Measurements from ENCODE around the gene PARP15. TPM values are rescaled to one million over a fixed set of nuclear protein-coding genes. Genes with fewer than 3 reads are reported as not detected.
A peak's percentile ranks its signal among the peaks of the same experiment; 100 is the strongest.

PARP15 gene
- total RNA-seq (2022) (3.4 and 3.6 TPM in 2 replicates), Bru-seq, nascent RNA (percentile 44 among the genes with signal in this experiment), BruChase-seq, experiment 1, labeled RNA remaining after a 6-hour chase (percentile 39 among the genes with signal in this experiment), BruChase-seq, experiment 2, labeled RNA remaining after a 2-hour chase (percentile 37 among the genes with signal in this experiment)
- long read RNA-seq, partial matches to known transcripts: 0 of 2 reads
- long read RNA-seq, other reads (novel, unspliced or antisense): 2 of 2 reads

DNA sequence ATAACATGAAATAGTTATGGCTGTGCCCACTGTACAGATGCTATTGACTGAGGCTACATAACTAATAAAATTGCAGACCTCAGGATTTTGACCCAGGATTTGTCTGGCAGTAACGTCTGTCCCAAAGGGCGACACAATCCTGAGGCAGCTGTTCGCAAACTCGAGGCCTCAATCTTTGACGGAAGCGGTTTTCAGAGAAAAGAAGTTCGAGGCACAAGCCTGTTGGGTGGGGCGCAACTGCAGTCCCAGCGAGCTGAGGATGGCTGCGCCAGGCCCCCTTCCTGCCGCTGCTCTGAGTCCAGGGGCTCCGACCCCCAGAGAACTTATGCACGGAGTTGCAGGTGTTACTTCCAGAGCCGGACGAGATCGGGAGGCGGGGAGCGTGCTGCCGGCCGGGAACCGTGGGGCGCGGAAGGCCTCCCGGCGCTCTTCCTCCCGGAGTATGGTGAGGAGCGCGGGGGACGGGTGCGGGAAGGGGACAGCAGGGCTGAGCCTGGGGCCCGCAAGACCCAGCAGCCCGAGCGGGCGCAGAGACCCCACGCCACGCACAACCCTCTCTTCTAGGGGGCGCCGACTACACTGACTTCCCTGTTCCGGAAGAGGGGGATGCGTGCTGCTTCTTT lies at the start of gene PARP15:
Gene PARP15 (plus strand): TSS at position 242 of the 623 bp plus-strand sequence. CDS start 18 bp downstream, at position 260.
- no peak within 1 kb of the TSS for H3K27ac Mint-ChIP-seq (ENCODE audit: unreplicated experiment)
- no TSS peak for BruUV-seq (replicated peaks)
- TF ChIP-seq CTCF (IDR thresholded peaks at IDR 0.05; ENCODE audit: unreplicated experiment): no peak
- H3K9me3 Mint-ChIP-seq (ENCODE audit: low read depth, unreplicated experiment): peaks cover 7% of the 10 kb centered on the region
- DNase-seq: peak; percentile 14
- intact Hi-C loops (cut with micrococcal nuclease; ENCODE audit: unreplicated experiment): no loop called here
- no peaks in the 10 kb centered on the region for H3K27me3 Mint-ChIP-seq (ENCODE audit: unreplicated experiment)
- H3K4me3 Mint-ChIP-seq (ENCODE audit: low read depth, unreplicated experiment): peak within 1 kb of the TSS; percentile 69
- CTCF ChIA-PET: no interaction called here
- peaks cover 24% of the 10 kb centered on the region for H3K36me3 Mint-ChIP-seq (ENCODE audit: insufficient read depth, unreplicated experiment)
- H3K4me1 Mint-ChIP-seq (ENCODE audit: low read depth, unreplicated experiment): peaks cover 13% of the 10 kb centered on the region

DNA sequence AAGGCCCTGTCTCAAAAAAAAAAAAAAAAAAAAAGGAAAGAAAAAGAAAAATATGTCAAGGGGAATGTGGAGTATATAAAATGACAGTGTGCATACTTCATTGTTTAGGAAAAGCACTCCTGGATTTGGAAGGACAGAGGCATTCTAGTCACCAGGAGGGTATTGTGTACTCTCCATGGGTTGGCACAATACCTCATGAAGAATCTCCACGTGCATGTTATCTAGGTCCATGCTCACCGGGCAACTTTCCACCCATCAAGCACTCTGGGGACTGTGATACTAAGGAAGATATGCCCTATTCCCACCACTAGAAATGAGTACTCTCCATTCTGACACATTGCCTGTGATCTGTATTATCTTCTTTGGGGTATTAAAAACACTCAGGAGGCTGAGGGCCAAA lies 47.3 kb upstream of the PARP15 start:
- peaks cover 7% of the 10 kb centered on the region for H3K36me3 Mint-ChIP-seq (ENCODE audit: insufficient read depth, unreplicated experiment)
- H3K4me3 Mint-ChIP-seq (ENCODE audit: low read depth, unreplicated experiment): no peak overlapping the region
- no peaks in the 10 kb centered on the region for H3K27me3 Mint-ChIP-seq (ENCODE audit: unreplicated experiment)
- intact Hi-C loops (cut with micrococcal nuclease; ENCODE audit: unreplicated experiment): no loop called here
- DNase-seq: no peak
- H3K9me3 Mint-ChIP-seq (ENCODE audit: low read depth, unreplicated experiment): no peaks in the 10 kb centered on the region
- TF ChIP-seq CTCF (IDR thresholded peaks at IDR 0.05; ENCODE audit: unreplicated experiment): no peak
- H3K27ac Mint-ChIP-seq (ENCODE audit: unreplicated experiment): no peak overlapping the region
- CTCF ChIA-PET: no interaction called here
- no TSS peak for BruUV-seq (replicated peaks)
- peaks cover 14% of the 10 kb centered on the region for H3K4me1 Mint-ChIP-seq (ENCODE audit: low read depth, unreplicated experiment)

- Mint-ChIP-seq H3K4me3 (ENCODE audit: low read depth, unreplicated experiment) (no peak overlapping the region), H3K9me3 (ENCODE audit: low read depth, unreplicated experiment) (no peaks in the 10 kb centered on the region)
Observed at GRCh38 chr3:122533480-122533879, 44.0 kb upstream of the PARP15 start.

DNA sequence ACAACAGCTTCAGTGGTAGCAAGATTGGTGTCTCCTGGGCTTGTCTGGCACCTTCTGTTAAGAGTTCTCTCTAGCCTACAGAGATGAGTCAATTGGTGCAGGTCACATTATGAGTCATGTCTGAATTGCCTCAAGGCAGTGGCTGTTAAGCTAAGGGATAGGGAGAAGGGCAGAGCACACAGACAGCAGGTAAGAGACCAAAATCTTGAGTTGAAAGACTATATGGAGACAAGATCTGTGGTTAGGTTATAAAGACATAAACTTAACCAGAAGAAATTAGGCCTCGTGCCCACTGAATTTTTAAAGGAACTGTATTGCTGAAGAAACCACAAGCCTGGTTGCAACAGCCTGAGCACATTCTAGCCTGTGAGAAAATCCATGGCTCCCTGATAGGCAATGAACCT lies 43.5 kb upstream of the PARP15 start:
- BruUV-seq (replicated peaks): no TSS peak
- peaks cover 14% of the 10 kb centered on the region for H3K4me1 Mint-ChIP-seq (ENCODE audit: low read depth, unreplicated experiment)
- no peak for TF ChIP-seq CTCF (IDR thresholded peaks at IDR 0.05; ENCODE audit: unreplicated experiment)
- DNase-seq: peak; percentile 33
- peaks cover 7% of the 10 kb centered on the region for H3K36me3 Mint-ChIP-seq (ENCODE audit: insufficient read depth, unreplicated experiment)
- no peaks in the 10 kb centered on the region for H3K27me3 Mint-ChIP-seq (ENCODE audit: unreplicated experiment)
- peak overlapping the region; percentile 31 for H3K27ac Mint-ChIP-seq (ENCODE audit: unreplicated experiment)
- CTCF ChIA-PET: interaction anchor here (0.6 to 1.1 kb wide), 2 partner anchors 19 to 589 kb away, joined by 3 to 4 read pairs; partner anchors contain the start of gene KPNA1
- H3K9me3 Mint-ChIP-seq (ENCODE audit: low read depth, unreplicated experiment): no peaks in the 10 kb centered on the region
- no peak overlapping the region for H3K4me3 Mint-ChIP-seq (ENCODE audit: low read depth, unreplicated experiment)
- intact Hi-C loops (cut with micrococcal nuclease; ENCODE audit: unreplicated experiment): no loop called here

More at GRCh38 chr3:122533480-122533879, 44.0 kb upstream of the PARP15 start:
- no peak for TF ChIP-seq CTCF (IDR thresholded peaks at IDR 0.05; ENCODE audit: unreplicated experiment)
- Mint-ChIP-seq H3K27me3 (ENCODE audit: unreplicated experiment) (no peaks in the 10 kb centered on the region), H3K4me1 (ENCODE audit: low read depth, unreplicated experiment) (peaks cover 14% of the 10 kb centered on the region), H3K36me3 (ENCODE audit: insufficient read depth, unreplicated experiment) (peaks cover 7% of the 10 kb centered on the region), H3K27ac (ENCODE audit: unreplicated experiment) (peak overlapping the region; percentile 31)
- intact Hi-C loops (cut with micrococcal nuclease; ENCODE audit: unreplicated experiment): no loop called here
- no TSS peak for BruUV-seq (replicated peaks)
- CTCF ChIA-PET: interaction anchor here (0.6 to 1.1 kb wide), 2 partner anchors 19 to 589 kb away, joined by 3 to 4 read pairs; partner anchors contain the start of gene KPNA1
- DNase-seq: no peak
